BJ (cell line): ENCODE results near the gene COL11A2. TPM values are rescaled to one million over a fixed set of nuclear protein-coding genes. Genes with fewer than 3 reads are reported as not detected.

ENCODE experiments used
- CTCF ChIA-PET: fragments of 350-600 bp; formaldehyde crosslinking; extraction: SDS; loops from one replicate; lab custom pipeline; 2021; ENCODE audit warnings: antibody characterized with exemption, inconsistent platforms; lab: Yijun Ruan, JAX
- POLR2A ChIA-PET: fragments of 300-600 bp; sonication (Branson Sonifier 250); formaldehyde crosslinking; extraction: SDS; loops from one replicate; lab custom pipeline; 2021; ENCODE audit warnings: antibody characterized with exemption; lab: Charles Lee
- DNase-seq: peaks from one replicate; pipeline ENCODE4 v3.0.0-alpha.2; 2011; ENCODE audit warnings: low read depth
- H3K27me3 ChIP-seq: 2 replicates; pipeline ENCODE4 v1.6.0; 2011; ENCODE audit warnings: low read length; ENCODE audit not compliant: control insufficient read depth, insufficient read depth
- H3K36me3 ChIP-seq: 2 replicates; pipeline ENCODE4 v1.5.1; 2011; ENCODE audit warnings: low read length; ENCODE audit not compliant: control insufficient read depth, insufficient read depth
- H3K4me3 ChIP-seq: 2 replicates; pipeline ENCODE4 v1.5.1; 2011; ENCODE audit warnings: low read depth, mild to moderate bottlenecking, control low read depth, low read length
- CTCF ChIP-seq: IDR thresholded peaks from 2 replicates; pipeline ENCODE4 v1.5.1; 2011; ENCODE audit warnings: low read depth, mild to moderate bottlenecking, control low read depth, inconsistent platforms, low read length, moderate library complexity; ENCODE audit not compliant: insufficient read depth
- polyA plus RNA-seq: library from polyadenylated mRNA; depleted of rRNA; stranded (reverse); fragments of >200 nt; gene quantifications from 2 replicates; pipeline ENCODE4 v1.2.3, GENCODE V29; 2011

COL11A2 gene
- polyA plus RNA-seq, 1 experiment: 0.91 TPM

DNA sequence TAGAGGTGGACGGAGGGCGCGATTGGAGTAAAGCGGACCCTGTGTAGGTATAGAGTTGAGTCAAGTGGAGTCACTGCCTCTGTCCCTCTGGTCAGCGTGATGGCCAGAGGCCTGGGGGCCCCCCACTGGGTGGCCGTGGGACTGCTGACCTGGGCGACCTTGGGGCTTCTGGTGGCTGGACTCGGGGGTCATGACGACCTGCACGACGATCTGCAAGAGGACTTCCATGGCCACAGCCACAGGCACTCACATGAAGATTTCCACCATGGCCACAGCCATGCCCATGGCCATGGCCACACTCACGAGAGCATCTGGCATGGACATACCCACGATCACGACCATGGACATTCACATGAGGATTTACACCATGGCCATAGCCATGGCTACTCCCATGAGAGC lies 8.9 kb upstream of the COL11A2 start:
- no peak for TF ChIP-seq CTCF
- DNase-seq: no peak
- ChIA-PET CTCF (no interaction called here), POLR2A (no interaction called here)
- Histone ChIP-seq H3K4me3 (peak overlapping the region; percentile 78), H3K27me3 (no peaks in the 10 kb centered on the region), H3K36me3 (peaks cover 20% of the 10 kb centered on the region)

- H3K36me3 ChIP-seq: peaks cover 21% of the 10 kb centered on the region
- ChIA-PET CTCF (interaction anchor here (1.0 to 4.9 kb wide), 3 partner anchors 48 to 217 kb away, joined by 3 to 21 read pairs (median 3); partner anchors contain the start of gene CUTA), POLR2A (interaction anchor here (0.7 kb wide), 1 partner anchor 98 kb away, joined by 24 read pairs; no protein-coding TSS in a partner anchor)
- H3K4me3 ChIP-seq: peak within 1 kb of the TSS; percentile 78
- no peaks in the 10 kb centered on the region for H3K27me3 ChIP-seq
- no peak for TF ChIP-seq CTCF
- peak; percentile 96 for DNase-seq
Measured at GRCh38 chr6:33200219-33201146, 8.2 kb upstream of the COL11A2 start, which contains the start of the genes RXRB and SLC39A7. TSS of gene RXRB (minus strand) at chr6:33200665. CDS start at chr6:33200476, 189 bp downstream. TSS of gene SLC39A7 (plus strand) at chr6:33200867. CDS start at chr6:33201246, 379 bp downstream.

GRCh38 chr6:33199687-33200218 lies 7.5 kb upstream of the COL11A2 start:
- CTCF ChIA-PET: interaction anchor here (1.0 to 4.9 kb wide), 4 partner anchors 27 to 218 kb away, joined by 3 to 21 read pairs (median 3); partner anchors contain the start of gene CUTA
- H3K36me3 ChIP-seq: peaks cover 28% of the 10 kb centered on the region
- DNase-seq: no peak

GRCh38 chr6:33198853-33199436 lies 6.7 kb upstream of the COL11A2 start:
- ChIA-PET CTCF (interaction anchor here (0.7 to 4.9 kb wide), 3 partner anchors 26 to 66 kb away, joined by 3 to 21 read pairs (median 3); no protein-coding TSS in a partner anchor), POLR2A (no interaction called here)
- no peak for TF ChIP-seq CTCF
- DNase-seq: no peak
- H3K27me3 ChIP-seq: no peaks in the 10 kb centered on the region
- peaks cover 29% of the 10 kb centered on the region for H3K36me3 ChIP-seq
- H3K4me3 ChIP-seq: peak overlapping the region; percentile 78

More at GRCh38 chr6:33199687-33200218, 7.5 kb upstream of the COL11A2 start:
- H3K4me3 ChIP-seq: peak overlapping the region; percentile 78
- TF ChIP-seq CTCF: no peak
- POLR2A ChIA-PET: interaction anchor here (0.6 to 0.7 kb wide), 2 partner anchors 50 to 98 kb away, joined by 3 to 24 read pairs; no protein-coding TSS in a partner anchor
- H3K27me3 ChIP-seq: no peaks in the 10 kb centered on the region
